Gastrocnemius medialis (tissue), 4 donors: ENCODE measurements around the gene UQCC2. TPM values are rescaled to one million over a fixed set of nuclear protein-coding genes. Genes with fewer than 3 reads are reported as not detected.

Experiments
- ATAC-seq, 2 donors: fragments of 150-250 bp; one replicate each; pipeline ENCODE4 v1.9.1; 2016
- DNase-seq, 2 donors: peaks; one replicate each; pipeline ENCODE4 v3.0.0-alpha.2; 2019
- H3K27ac ChIP-seq, 4 donors: fragments of 200-600 bp; sonication (generic); 1 replicate in 1 of 4; 2 replicates in 3 of 4; pipeline ENCODE4 v1.5.1; 2016 to 2018; ENCODE audit warnings: mild to moderate bottlenecking in 2 of 4, moderate library complexity in 1 of 4
- H3K27me3 ChIP-seq, 3 donors: fragments of 200-600 bp; sonication (generic) in 2 of 3; 1 replicate in 1 of 3; 2 replicates in 2 of 3; pipeline versions ENCODE4 v1.5.1 to v1.6.0; 2016 to 2019; ENCODE audit warnings: mild to moderate bottlenecking in 1 of 3, moderate library complexity in 1 of 3
- H3K36me3 ChIP-seq, 2 donors: fragments of 200-600 bp; sonication (generic) in 1 of 2; one replicate each; pipeline ENCODE4 v1.5.1; 2017 to 2018
- H3K4me1 ChIP-seq, 2 donors: fragments of 200-600 bp; sonication (generic) in 1 of 2; one replicate each; pipeline ENCODE4 v1.5.1; 2016 to 2017; ENCODE audit warnings: mild to moderate bottlenecking in 2 of 2
- H3K4me3 ChIP-seq, 4 donors: fragments of 200-600 bp; sonication (generic) in 3 of 4; 1 replicate in 1 of 4; 2 replicates in 3 of 4; pipeline ENCODE4 v1.5.1; 2016 to 2019; ENCODE audit warnings: mild to moderate bottlenecking in 2 of 4
- H3K9me3 ChIP-seq, 3 donors: fragments of 200-600 bp; sonication (generic) in 2 of 3; 1 replicate in 1 of 3; 2 replicates in 2 of 3; pipeline ENCODE4 v1.5.1; 2016 to 2019
- CTCF ChIP-seq, 5 experiments: fragments of 450-650 bp in 3 of 5; fragments of 200-600 bp in 2 of 5; sonication (generic) in 2 of 5; IDR thresholded peaks in 4 of 5; conservative IDR thresholded peaks in 1 of 5; 1 replicate in 4 of 5; 2 replicates in 1 of 5; pipeline ENCODE4 v1.5.1; 2016 to 2019; ENCODE audit warnings: antibody characterized with exemption in 5 of 5, mild to moderate bottlenecking in 3 of 5, moderate library complexity in 3 of 5
- POLR2A ChIP-seq, 2 donors: fragments of 450-650 bp; IDR thresholded peaks; one replicate each; pipeline ENCODE4 v1.6.1; 2017; ENCODE audit warnings: antibody characterized with exemption in 2 of 2, mild to moderate bottlenecking in 2 of 2, moderate library complexity in 2 of 2
- in situ Hi-C, 4 donors: fragments of 200-750 bp; cut with MboI; loops; one replicate each; pipeline versions ENCODE4 v1.15.0 to v1.8.0; 2017; ENCODE audit warnings: low sequenced_read_pairs in 4 of 4
- intact Hi-C: fragments of 100-400 bp; cut with DNase I; formaldehyde crosslinking; loops from one replicate; pipeline ENCODE4 v1.15.1; 2023; ENCODE audit warnings: low total_unique reads
- total RNA-seq, 4 donors: library from RNA; depleted of rRNA; stranded (reverse); fragments of >200 nt; gene quantifications; one replicate each; pipeline versions ENCODE4 v1.1.0 to v1.2.3, GENCODE V29; 2016

Gene UQCC2
- total RNA-seq, 4 donors from 2014 or later: 50.7 to 101 (median 63.5) TPM

GRCh38 chr6:33684428-33684896 is 27.0 kb downstream of the UQCC2 start:
- TF ChIP-seq CTCF (IDR thresholded peaks at IDR 0.05 in 4 of 5, conservative IDR thresholded peaks at IDR 0.05 in 1 of 5): no peak
- TF ChIP-seq POLR2A (IDR thresholded peaks at IDR 0.05): no peak
- Histone ChIP-seq H3K36me3 (no peaks in the 10 kb centered on the region), H3K4me3 (no peak overlapping the region), H3K27ac (no peak overlapping the region), H3K27me3 (no peaks in the 10 kb centered on the region), H3K9me3 (no peaks in the 10 kb centered on the region), H3K4me1 (no peaks in the 10 kb centered on the region)
- DNase-seq (no peak), ATAC-seq (no peak)
- in situ Hi-C loops: no loop called here
- intact Hi-C loops: no loop called here

DNA sequence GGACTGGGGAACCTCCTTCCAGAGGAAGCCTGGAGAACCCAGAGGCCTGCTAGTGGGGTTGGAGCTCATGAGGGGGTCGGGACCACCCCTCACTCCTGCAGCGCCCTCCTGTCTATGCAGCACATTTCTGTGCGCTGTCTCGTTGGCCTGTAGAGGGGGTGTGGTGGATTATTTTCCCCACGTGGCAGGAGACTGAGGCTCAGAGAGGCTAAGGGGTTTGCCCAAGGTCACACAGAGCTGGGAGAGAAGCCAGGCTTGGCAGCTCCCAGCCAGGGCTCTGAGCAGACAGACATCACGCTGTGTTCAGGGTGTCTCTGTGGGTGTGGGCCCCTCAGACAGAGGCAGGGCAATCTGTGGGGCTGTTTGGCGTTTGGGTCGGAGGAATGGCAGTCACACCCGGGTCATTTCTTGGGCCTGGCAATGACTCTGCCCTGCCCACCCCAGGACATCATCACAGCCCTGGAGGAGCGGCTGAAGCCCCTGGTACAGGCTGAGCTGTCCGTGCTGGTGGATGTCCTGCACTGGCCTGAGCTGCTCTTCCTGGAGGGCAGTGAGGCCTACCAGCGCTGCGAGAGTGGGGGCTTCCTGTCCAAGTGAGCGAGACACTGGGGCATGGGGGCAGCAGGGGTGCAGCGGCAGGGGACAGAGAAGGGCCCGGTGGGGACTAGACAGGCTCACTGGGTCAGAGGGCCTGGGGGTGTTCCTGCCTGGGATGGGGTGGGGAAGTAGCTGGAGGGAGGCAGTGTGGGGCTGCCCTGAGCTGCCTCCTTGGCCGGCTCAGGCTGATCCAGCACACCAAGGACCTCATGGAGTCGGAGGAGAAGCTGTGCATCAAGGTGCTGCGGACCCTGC is 27.7 kb downstream of the UQCC2 start:
- in situ Hi-C loops: no loop called here
- DNase-seq: no peak
- no peaks in the 10 kb centered on the region for H3K27me3 ChIP-seq
- H3K9me3 ChIP-seq: no peaks in the 10 kb centered on the region
- intact Hi-C loops: no loop called here
- no peaks in the 10 kb centered on the region for H3K4me1 ChIP-seq
- H3K27ac ChIP-seq: no peak overlapping the region
- no peak overlapping the region for H3K4me3 ChIP-seq
- no peaks in the 10 kb centered on the region for H3K36me3 ChIP-seq
- no peak for TF ChIP-seq CTCF (IDR thresholded peaks at IDR 0.05 in 4 of 5, conservative IDR thresholded peaks at IDR 0.05 in 1 of 5)
- TF ChIP-seq POLR2A (IDR thresholded peaks at IDR 0.05): no peak
- ATAC-seq: no peak

- TF ChIP-seq POLR2A (IDR thresholded peaks at IDR 0.05): no peak
- no peak for TF ChIP-seq CTCF (IDR thresholded peaks at IDR 0.05 in 4 of 5, conservative IDR thresholded peaks at IDR 0.05 in 1 of 5)
These were observed 28.4 kb downstream of the UQCC2 start for GRCh38 chr6:33683051-33683571.

DNA sequence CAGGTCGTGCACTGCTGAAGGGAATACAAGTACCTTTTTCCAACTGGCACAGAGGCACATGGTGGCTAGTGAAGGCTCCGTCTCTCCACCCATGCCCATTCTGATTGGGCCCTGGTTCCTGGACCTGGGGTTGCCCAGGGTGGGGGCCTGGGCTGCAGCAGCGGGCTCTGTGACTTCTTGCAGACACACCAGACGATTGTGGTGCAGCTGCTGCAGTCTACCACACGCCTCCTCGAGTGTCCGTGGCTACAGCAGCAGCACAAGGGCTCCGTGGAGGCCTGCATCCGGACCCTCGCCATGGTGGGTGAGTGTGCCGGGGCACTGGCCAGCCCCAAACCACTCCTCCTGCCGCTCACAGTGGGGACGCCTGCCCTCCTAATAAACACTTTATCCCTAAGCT is 29.2 kb downstream of the UQCC2 start:
- in situ Hi-C loops (no loop called here), intact Hi-C loops (no loop called here)
- TF ChIP-seq CTCF (IDR thresholded peaks at IDR 0.05 in 4 of 5, conservative IDR thresholded peaks at IDR 0.05 in 1 of 5) (no peak), POLR2A (IDR thresholded peaks at IDR 0.05) (no peak)
- Histone ChIP-seq H3K4me1 (no peaks in the 10 kb centered on the region), H3K27me3 (no peaks in the 10 kb centered on the region), H3K9me3 (no peaks in the 10 kb centered on the region), H3K36me3 (no peaks in the 10 kb centered on the region), H3K4me3 (no peak overlapping the region), H3K27ac (no peak overlapping the region)
- DNase-seq (no peak), ATAC-seq (no peak)

More at GRCh38 chr6:33683051-33683571, 28.4 kb downstream of the UQCC2 start:
- DNase-seq: no peak
- in situ Hi-C loops: no loop called here
- Histone ChIP-seq H3K27ac (no peak overlapping the region), H3K4me3 (no peak overlapping the region), H3K9me3 (no peaks in the 10 kb centered on the region), H3K36me3 (no peaks in the 10 kb centered on the region), H3K4me1 (no peaks in the 10 kb centered on the region), H3K27me3 (no peaks in the 10 kb centered on the region)
- intact Hi-C loops: no loop called here
- ATAC-seq: no peak
